ENCODE results near the gene OCRL. TPM values are rescaled to one million over a fixed set of nuclear protein-coding genes. Genes with fewer than 3 reads are reported as not detected.
A peak's percentile ranks its signal among the peaks of the same experiment; 100 is the strongest.
"Not testable (repeated sequence)": the region's sequence is repeated elsewhere in the genome, so short reads cannot be mapped to it uniquely, and the experiment has no call there.

The OCRL gene
- total and polyA plus RNA-seq, 12 donors, result 24.2 to 48.6 (median 34.3) TPM

GRCh38 chrX:129565046-129565650, 25.1 kb downstream of the OCRL start:
- peaks cover 0 to 27% of the 10 kb centered on the region in 2 donors for H3K36me3 ChIP-seq (replicated peaks in 1 of 2)

DNA sequence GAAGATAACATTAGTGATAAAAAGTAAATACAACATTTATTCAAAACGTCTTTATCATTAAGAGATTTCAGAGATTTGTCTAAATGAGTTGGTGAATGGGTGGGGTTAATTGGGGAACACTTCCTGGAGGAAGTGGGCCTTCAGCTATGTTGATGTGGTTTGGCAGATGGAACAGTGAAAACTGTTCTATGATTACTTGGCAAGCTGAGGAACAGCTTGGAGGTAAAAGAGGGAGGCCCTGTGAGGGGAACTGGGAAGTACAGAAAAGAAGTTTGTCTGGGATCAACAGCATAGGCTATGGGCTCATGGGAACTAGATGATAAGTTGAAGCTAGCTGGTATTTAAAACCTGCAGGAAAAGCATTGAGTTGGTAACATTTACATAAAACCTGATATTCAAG, 26.0 kb downstream of the OCRL start:
- WGBS, 4 donors, result 14 to 42% (median 33%) methylated on average over 1 of the region's 1 CpG
- no peaks in the 10 kb centered on the region for H3K4me1 ChIP-seq (replicated peaks in 1 of 2)

More at GRCh38 chrX:129565046-129565650, 25.1 kb downstream of the OCRL start:
- Histone ChIP-seq H3K27me3 (no peaks in the 10 kb centered on the region), H3K4me1 (replicated peaks in 1 of 2) (no peaks in the 10 kb centered on the region), H3K27ac (no peak overlapping the region), H3K9me3 (replicated peaks in 1 of 3) (no peaks in the 10 kb centered on the region), H3K4me3 (no peak overlapping the region)
- peak in 1 of 7 donors; percentile 16 for DNase-seq
- intact Hi-C loops (cut with DNase I), result no loop called here
- TF ChIP-seq CTCF (IDR thresholded peaks at IDR 0.05) (no peak), POLR2A (IDR thresholded peaks at IDR 0.05) (no peak)
- 29 to 44% (median 39%) methylated on average over 2 to 3 of the region's 3 CpGs for WGBS, 4 donors

DNA sequence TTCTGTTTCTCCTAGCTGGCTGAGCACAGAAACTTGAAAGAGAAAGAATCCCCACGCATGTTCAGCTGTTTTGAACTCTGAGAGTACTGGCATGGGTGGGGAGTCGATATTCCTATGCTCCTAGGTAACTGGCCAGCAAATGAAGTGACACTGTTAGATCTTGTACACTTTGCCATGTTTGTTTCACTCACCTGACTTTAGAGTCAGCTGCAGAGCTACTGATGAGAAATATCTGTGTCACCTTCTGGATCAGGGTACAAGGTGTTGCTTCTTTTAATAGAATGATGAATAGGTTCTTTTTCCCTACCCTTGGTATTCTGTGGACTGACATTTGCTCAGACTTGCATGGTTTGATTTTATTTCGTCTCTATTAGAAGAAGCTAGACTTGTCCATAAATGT, 28.3 kb downstream of the OCRL start:
- Histone ChIP-seq H3K9me3 (replicated peaks in 1 of 3) (no peaks in the 10 kb centered on the region), H3K27ac (no peak overlapping the region), H3K4me3 (no peak overlapping the region), H3K27me3 (no peaks in the 10 kb centered on the region), H3K36me3 (replicated peaks in 1 of 2) (peaks cover 0 to 7% of the 10 kb centered on the region in 2 donors), H3K4me1 (replicated peaks in 1 of 2) (no peaks in the 10 kb centered on the region)
- intact Hi-C loops (cut with DNase I), result no loop called here
- no peak for DNase-seq
- TF ChIP-seq CTCF (IDR thresholded peaks at IDR 0.05) (no peak), POLR2A (IDR thresholded peaks at IDR 0.05) (no peak)
- 58 to 96% (median 79%) methylated on average over 3 of the region's 3 CpGs for WGBS, 4 donors

More for the DNA sequence above, 26.0 kb downstream of the OCRL start:
- intact Hi-C loops (cut with DNase I), result no loop called here
- Histone ChIP-seq H3K27ac (no peak overlapping the region), H3K4me3 (no peak overlapping the region), H3K9me3 (replicated peaks in 1 of 3) (no peaks in the 10 kb centered on the region), H3K36me3 (replicated peaks in 1 of 2) (peaks cover 0 to 20% of the 10 kb centered on the region in 2 donors), H3K27me3 (no peaks in the 10 kb centered on the region)
- TF ChIP-seq CTCF (IDR thresholded peaks at IDR 0.05), result no peak
- TF ChIP-seq POLR2A (IDR thresholded peaks at IDR 0.05), result no peak
- no peak for DNase-seq

- Histone ChIP-seq H3K4me1 (replicated peaks in 1 of 2) (no peaks in the 10 kb centered on the region), H3K9me3 (replicated peaks in 1 of 3) (no peaks in the 10 kb centered on the region), H3K4me3 (no peak overlapping the region), H3K36me3 (replicated peaks in 1 of 2) (peaks cover 0 to 25% of the 10 kb centered on the region in 2 donors), H3K27ac (no peak overlapping the region), H3K27me3 (no peaks in the 10 kb centered on the region)
- intact Hi-C loops (cut with DNase I), result no loop called here
- no peak for DNase-seq
- 59 to 83% (median 78%) methylated on average over 2 of the region's 2 CpGs for WGBS, 4 donors
- TF ChIP-seq POLR2A (IDR thresholded peaks at IDR 0.05) (no peak), CTCF (IDR thresholded peaks at IDR 0.05) (no peak)
Observed at GRCh38 chrX:129572422-129572821, 32.4 kb downstream of the OCRL start.

DNA sequence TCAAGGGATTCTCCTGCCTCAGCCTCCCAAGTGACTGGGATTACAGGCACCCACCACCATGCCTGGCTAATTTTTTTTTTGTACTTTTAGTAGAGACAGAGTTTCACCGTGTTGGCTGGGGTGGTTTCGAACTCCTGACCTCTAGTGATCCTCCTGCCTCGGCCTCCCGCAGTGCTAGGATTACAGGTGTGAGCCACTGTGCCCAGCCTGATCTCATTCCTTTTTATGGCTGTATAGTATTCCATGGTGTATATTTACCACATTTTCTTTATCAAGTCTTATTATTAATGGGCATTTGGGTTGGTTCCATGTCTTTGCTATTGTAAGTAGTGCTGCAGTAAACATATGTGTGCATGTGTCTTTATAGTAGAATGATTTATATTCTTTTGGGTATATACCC, 33.6 kb downstream of the OCRL start:
- H3K27ac ChIP-seq; H3K27me3 ChIP-seq; H3K4me1 ChIP-seq (replicated peaks in 1 of 2); intact Hi-C loops (cut with DNase I); H3K4me3 ChIP-seq; DNase-seq; H3K9me3 ChIP-seq (replicated peaks in 1 of 3): not testable (repeated sequence)
- H3K36me3 ChIP-seq (replicated peaks in 1 of 2), result peaks cover 0 to 25% of the 10 kb centered on the region in 2 donors
- WGBS, 4 donors, result 87 to 100% (median 95%) methylated on average over 4 of the region's 4 CpGs
